Activated T-cell treated with anti-CD3 and anti-CD28 coated beads for 1 hour (primary cell): Measurements from ENCODE around the gene GCK.

ENCODE experiments used
- DNase-seq: peaks from one replicate; pipeline ENCODE4 v3.0.0-alpha.2; 2020; ENCODE audit warnings: low read depth

The GCK gene

DNA sequence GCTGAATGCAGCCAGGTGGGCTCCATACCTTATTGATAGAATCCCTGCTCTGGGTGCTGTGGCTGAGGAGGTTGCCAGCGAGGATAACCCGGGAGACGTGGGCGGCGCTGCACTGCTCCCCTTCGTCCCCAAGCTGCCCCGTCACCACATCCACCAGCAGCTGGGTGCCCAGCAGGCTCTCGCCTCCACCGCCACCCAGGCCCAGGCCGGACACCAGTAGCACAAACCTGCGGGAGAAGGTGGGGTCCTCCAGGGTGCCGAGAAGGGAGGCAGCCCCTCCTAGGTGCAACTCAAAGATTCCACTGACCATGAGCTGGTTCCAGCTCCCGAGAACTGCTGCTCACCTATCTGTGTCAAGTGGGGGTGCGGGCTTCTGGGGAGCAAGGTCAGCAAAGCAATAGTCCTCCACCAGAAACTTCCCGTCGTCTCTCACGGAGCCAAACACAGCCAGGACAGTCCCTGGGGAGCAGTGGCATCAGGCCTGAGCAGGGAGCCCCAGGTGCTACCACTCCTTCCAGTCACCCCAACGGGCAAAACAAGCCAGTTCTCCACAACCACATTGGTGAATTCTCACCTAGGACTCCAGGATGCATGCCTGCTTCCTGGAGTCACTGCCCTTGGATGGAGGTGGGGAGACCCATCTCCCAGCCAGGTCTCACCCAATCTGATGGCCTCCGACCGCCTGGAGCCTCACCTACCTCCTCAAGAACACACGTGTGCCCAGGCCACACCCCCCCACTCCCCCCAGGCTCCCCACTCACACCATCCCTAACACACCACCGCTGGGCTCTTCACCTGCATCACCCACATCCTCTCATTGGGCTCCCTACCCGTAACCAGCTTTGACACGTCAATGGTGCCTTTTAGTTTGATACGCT, 72.2 kb downstream of the GCK start:
- no peak for DNase-seq

DNA sequence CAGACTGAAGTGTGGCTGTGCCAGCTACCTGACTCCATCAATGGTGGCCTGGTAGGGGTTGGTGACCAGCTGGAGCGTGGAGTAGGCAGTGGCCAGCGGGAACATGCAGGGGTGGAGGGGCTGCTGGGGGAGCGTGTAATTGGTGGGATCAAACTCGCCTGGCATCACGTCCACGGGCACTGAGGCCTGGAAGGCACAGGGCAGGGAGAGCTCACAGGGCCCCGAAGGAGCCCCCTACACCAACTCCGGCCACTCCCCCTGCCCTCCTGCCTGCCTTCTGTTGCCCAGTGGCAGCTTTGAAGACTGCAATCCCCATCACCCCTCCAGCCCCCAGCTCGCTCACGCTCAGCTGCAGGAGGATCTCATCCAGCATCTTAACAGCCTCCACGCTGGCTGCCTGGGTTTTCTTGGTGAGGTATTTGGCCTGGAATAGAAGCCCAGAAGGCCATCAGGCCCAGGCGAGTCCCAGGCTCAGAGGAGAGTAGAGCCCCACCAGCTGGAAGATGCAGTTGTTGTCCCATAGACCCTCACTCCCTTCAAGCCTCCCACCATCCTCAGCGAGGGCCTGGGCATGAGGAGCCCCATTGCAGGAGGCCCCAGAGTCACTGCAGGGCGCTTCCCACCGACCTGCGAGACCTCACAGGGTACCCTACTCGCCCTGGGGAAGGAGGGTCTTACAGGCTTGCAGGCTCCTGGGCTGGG, 73.0 kb downstream of the GCK start:
- no peak for DNase-seq

DNA sequence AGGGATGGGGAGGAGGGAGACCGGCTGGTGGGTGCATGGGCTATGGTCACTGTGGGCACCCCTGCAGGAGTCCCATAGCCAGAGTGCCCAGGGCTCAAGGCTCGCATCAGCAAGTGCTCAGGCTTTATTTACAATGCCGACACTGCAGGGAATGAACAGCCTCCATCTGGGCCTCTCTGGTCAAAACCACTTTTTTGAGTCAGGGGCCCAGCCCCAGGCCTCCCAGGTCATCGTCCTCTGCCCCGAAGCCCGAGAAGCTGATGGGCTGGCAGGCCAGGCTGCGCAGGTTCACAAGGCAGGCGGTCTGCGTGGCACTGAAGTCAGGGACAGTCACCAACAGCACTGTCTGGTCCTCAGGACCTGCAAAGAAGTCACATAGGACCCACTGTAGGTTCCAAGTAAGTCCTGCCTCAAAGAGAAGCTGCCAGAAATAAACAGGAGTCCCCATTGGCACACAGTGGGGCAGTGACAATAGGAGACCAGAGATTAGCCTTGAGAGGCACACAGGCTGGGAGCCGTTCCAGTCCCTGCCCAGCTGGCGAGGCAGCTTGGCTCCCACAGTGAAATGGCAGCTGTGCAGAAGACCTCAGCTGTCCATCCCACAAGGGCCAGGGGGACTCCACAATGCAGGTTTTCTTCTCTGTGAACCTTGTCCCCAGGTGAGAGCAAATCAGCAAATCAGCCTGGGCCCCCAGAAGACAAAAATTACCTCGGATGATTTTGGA, 74.5 kb downstream of the GCK start:
- DNase-seq, result no peak

- DNase-seq, result no peak
These were observed 75.4 kb downstream of the GCK start for GRCh38 chr7:44113764-44114354.

DNA sequence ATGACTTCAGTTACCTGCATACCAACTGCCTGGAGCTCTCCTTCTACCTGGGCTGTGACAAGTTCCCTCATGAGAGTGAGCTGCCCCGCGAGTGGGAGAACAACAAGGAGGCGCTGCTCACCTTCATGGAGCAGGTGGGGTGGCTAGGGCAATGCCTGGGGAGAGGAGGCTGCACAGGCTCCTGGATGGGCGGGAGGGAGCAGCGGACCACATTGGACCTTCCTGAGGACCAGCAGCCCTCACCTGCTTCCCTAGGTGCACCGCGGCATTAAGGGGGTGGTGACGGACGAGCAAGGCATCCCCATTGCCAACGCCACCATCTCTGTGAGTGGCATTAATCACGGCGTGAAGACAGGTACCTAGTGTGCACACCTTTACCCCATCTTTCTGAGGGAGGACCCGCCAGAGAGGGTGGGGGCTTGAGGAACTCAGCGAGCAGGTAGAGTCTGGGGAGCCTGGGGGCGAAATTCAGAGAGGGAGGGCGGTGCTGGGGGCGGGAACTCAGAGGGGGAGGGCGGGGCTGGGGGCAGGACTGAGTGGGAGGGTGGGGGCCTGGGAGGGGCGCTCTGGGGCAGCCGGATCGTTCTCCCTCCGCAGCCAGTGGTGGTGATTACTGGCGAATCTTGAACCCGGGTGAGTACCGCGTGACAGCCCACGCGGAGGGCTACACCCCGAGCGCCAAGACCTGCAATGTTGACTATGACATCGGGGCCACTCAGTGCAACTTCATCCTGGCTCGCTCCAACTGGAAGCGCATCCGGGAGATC, 76.1 kb downstream of the GCK start:
- no peak for DNase-seq

DNA sequence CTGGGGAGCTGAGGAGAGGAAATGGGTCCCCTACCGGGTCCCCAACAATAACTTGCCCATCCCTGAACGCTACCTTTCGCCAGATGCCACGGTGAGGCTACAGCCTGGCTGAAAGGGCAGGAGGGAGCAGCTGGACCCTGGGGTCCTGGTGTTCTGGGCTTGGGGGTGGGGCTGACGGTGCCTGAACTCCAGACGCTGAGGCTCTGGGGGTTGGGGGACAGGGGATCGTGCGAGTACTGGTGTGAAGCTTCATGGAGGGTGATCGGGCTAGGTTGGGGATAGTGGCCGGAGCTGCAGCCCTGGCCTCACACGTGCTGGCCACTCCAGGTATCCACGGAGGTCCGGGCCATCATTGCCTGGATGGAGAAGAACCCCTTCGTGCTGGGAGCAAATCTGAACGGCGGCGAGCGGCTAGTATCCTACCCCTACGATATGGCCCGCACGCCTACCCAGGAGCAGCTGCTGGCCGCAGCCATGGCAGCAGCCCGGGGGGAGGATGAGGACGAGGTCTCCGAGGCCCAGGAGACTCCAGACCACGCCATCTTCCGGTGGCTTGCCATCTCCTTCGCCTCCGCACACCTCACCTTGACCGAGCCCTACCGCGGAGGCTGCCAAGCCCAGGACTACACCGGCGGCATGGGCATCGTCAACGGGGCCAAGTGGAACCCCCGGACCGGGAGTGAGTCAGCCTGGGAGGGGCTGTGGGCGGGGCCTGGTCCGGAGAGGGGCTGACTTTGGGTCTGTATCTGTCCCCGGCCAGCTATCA, 76.8 kb downstream of the GCK start:
- DNase-seq, result no peak

DNA sequence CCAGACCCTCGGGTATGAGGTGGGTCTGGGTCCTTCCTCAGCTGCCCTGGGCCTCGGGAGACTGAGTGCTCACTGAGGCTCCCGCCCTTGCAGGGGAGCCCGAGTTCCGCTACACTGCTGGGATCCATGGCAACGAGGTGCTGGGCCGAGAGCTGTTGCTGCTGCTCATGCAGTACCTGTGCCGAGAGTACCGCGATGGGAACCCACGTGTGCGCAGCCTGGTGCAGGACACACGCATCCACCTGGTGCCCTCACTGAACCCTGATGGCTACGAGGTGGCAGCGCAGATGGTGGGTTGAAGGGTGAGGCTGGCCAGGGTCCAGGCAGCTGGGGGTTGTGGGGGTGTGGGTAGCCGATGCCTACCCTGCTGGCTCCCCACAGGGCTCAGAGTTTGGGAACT, 77.5 kb downstream of the GCK start:
- no peak for DNase-seq

DNA sequence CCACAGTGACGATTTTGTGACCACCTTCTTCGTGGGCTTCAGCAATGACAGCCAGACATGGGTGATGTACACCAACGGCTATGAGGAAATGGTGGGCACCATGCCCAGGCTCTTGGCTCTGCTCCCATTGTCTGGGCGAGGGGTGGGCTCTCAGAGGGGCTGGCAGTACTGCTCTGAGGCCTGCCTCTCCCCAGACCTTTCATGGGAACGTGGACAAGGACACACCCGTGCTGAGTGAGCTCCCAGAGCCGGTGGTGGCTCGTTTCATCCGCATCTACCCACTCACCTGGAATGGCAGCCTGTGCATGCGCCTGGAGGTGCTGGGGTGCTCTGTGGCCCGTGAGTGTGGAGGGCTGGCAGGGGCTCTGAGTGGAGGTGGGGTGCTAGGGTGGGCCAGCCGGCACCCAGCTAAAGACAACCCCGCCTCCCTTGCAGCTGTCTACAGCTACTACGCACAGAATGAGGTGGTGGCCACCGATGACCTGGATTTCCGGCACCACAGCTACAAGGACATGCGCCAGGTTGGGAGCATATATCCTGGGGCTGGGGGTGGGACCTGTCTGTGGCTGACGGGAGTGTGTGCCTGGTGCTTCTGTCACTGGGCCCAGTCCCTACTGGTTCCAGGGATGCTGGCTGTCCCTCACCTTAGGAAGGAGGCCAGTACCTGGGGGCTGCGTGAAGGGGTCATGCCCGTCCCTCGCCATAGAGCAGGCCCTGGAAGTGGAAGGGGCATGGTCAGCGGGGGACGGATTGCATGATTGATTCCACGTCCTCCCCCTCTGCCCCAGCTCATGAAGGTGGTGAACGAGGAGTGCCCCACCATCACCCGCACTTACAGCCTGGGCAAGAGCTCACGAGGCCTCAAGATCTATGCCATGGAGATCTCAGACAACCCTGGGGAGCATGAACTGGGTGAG, 78.3 kb downstream of the GCK start:
- DNase-seq, result no peak

DNA sequence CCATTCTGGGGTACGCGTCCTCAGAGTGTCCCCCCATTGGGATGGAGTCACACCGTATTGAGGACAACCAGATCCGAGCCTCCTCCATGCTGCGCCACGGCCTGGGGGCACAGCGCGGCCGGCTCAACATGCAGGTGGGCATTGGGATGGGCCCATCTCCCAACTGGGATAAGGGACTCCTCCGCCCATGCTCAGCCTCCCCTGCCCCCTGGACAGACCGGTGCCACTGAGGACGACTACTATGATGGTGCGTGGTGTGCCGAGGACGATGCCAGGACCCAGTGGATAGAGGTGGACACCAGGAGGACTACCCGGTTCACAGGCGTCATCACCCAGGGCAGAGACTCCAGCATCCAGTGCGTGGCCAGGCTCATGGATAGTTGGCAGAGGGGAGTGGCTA, 79.2 kb downstream of the GCK start:
- no peak for DNase-seq

DNA sequence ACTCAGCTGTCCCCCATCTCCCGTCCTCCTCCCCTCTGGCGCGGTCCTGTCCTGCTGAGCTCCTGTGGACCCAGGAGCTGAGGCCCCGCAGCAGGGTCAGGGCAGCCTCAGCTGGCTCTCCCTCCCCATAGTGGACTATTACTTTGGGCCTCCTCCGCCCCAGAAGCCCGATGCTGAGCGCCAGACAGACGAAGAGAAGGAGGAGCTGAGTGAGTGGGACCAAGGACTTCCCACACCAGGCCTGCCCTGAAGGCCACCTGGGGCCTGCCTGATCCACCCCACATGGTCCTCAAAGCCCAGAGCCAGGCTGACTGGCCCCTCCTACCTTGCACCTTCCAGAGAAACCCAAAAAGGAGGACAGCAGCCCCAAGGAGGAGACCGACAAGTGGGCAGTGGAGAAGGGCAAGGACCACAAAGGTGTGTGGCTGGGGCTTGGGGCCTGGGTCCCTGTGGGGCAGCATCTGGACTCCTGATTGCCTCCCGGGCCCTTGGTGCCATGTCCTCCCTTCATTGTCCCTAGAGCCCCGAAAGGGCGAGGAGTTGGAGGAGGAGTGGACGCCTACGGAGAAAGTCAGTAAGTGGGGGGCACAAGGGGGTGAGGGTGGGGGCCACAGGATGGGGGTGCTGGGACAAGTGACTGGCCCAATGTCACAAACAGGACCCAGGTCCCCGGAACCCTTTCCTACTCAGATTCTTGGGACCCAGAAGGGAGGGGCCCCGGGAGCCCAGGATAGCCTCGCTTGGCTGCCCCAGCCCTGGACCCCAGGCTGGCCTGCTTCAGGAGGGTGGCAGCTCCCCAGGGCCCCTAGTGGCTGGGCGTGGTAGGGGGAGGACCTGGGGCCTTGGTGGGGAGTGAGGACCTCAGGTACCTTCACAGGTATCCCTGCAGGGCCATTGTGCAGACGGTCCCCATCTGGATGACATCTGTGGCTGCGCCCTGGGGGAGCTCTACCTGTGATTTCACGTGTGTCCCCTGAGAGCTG, 80.2 kb downstream of the GCK start:
- no peak for DNase-seq

- DNase-seq, result no peak
These were observed 81.1 kb downstream of the GCK start for GRCh38 chr7:44107961-44108767.

GRCh38 chr7:44107116-44107960, 81.9 kb downstream of the GCK start:
- no peak for DNase-seq

DNA sequence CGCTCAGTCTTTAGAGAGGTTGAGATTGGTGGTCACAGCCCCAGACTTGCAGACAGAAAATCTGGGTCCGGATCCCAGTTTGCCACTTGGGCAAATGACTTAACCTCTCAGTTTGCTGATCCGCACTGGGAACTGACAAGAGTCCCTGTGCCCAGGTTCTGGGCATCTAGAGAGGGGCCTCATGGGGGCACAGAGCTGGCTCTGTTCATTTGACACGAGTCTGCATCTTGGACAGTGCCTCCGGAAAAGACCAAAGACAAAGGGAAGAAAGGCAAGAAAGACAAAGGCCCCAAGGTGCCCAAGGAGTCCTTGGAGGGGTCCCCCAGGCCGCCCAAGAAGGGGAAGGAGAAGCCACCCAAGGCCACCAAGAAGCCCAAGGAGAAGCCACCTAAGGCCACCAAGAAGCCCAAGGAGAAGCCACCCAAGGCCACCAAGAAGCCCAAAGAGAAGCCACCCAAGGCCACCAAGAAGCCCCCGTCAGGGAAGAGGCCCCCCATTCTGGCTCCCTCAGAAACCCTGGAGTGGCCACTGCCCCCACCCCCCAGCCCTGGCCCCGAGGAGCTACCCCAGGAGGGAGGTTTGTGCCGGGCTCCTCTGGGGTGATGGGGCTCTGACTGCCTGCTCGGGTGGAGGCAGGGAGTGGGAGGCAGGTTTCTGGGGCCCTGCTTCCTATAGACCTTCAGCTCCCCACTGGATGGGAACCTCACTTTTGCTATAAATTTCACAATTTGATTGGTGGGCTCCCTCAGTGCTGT, 82.8 kb downstream of the GCK start:
- DNase-seq, result no peak

DNA sequence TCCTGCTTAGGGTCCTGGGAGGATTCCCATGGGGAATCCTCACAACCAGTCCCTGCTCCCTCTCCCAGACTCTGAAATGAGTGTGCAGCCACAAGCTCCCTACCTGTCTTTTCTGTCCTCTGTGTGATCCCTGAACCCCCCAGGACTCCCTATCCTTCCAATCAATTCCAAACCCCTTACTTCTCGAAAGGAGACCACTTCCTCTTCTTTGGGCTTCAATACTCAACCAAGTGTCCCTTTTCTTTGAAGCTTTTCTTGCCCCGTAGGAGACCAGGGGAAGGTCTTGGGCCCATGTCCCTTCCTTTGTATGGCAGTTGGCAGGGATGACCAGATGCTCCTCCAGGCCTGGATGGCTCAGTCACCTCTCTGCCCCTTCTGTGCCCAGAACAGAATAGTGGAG, 83.4 kb downstream of the GCK start:
- DNase-seq, result no peak

DNA sequence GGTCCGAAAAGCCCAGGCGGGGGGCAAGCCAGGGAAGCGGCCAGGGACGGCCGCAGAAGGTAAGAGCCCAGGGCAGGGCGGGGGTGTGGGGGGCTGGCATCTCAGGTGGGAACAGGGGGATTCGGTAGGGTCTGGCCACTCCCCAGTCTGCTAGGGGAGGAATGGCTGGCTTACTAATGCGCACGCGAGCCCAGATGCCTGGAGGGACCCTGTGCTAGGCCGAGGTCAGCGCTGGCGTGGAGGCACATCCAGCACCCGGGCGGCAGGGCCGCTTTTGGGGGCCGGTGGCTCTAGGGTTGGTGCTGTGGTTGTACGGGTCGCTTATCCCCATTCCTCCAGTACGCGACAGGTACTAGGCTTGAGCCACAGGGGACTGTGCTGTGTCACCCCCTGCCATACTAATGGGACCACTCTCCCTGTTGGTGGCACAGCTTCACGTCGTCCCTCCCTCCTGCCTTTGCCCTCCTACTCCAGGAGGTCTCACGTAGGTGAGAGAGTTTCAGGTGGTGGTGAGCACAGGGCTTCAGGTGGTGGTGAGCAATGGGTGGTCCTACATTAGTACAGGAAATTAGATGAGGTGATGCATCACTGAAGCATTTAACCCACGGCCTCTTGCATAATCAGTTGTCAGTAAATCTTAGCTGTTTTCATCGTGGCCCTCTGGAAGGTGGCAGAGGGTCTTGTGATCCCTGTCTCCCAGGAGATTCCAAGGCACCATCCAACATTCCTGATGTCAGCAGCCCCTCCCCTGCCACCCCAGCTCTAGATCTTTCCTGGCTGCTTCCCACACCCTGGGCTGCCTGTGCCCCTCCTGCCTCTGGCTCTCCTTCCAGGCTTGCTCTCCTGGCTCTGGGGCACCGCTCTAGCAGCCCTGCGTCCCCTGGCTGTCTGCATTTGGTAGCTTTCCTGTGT, 84.1 kb downstream of the GCK start:
- DNase-seq, result no peak
